GM21515 (cell line): ENCODE measurements around the gene SNAP47.

ENCODE experiments used
- ATAC-seq: cut with Tn5 transposase; IDR thresholded peaks from one replicate; pipeline ENCODE4 v1.9.1; 2021; ENCODE audit not compliant: unreplicated experiment

The SNAP47 gene

DNA sequence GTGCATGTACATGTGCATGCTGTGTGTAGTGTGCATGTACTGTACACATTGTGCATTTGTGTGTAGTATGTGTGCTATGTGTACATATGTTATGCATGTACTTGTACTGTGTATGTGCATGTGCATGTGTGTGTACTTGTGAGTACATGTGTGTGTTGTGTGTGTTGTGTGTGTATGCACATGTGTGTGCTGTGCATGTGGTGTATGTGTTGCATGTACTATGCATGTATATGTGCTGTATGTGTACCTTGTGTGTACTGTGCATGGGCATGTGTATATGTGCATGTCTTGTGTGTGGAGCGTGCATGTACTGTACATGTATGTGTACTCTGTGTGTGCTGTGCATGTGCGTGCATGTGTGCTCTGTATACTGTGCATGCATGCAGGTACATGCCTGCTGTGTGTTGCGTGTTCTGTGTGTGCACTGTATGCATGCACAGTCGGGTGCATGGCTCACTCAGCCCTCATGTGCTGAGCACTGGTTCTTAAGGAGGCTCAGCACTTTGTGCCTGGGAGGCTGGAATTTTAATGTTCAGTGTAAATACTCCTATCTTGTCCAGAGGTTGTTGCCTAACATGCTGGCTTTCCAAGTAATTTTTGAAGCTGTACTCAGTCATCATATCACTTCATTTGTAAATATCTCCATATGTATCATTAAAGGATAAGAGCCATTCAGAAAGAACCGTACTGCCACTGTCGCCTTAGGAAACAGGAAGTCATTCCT lies 32.3 kb downstream of the SNAP47 start:
- ATAC-seq: no peak

GRCh38 chr1:227768125-227768439 lies 32.8 kb downstream of the SNAP47 start:
- no peak for ATAC-seq

- no peak for ATAC-seq
Observed at GRCh38 chr1:227768640-227769039, 33.4 kb downstream of the SNAP47 start.

GRCh38 chr1:227769047-227769935 lies 34.1 kb downstream of the SNAP47 start:
- no peak for ATAC-seq

- no peak for ATAC-seq
Observed at GRCh38 chr1:227769936-227770494, 34.8 kb downstream of the SNAP47 start.

- no peak for ATAC-seq
Observed at GRCh38 chr1:227770812-227771211, 35.6 kb downstream of the SNAP47 start.

DNA sequence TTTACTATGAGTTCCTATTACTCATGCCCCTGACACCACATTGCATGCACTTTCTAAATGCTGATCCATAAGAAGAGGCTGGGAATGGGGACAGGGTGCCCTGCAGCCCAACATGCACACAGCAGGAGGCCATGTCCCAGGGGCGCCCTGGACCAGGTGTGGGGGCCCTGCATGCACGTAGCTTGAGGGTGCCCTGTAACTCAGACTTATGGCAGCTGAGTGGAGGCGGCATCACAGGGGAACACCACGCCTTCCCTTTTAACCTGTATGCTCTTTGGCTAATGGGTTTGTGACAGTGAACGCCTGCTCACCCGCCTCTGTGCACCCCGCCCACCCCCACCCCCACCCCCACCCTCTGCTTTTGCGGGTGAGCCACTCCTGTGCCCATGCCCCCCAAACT lies 36.1 kb downstream of the SNAP47 start:
- no peak for ATAC-seq

DNA sequence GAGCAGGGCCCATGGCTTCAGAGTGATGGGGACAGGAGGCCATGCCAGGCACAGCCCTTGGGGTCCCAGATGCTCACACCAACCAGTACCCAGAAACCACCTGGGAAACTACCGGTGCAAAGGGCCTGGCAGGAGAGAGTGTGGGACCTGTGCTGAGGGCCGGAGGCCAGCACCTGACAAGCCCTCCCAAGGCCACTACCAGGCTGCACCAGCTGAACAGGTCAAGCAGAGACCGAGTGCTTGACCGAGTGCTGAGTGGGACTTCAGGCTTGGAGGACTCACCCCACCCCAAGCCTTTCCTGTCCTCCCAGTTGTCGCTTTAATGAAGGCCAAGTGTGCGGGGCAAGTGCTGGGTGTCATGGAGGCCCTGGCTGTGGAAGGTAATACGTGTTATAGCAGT lies 36.5 kb downstream of the SNAP47 start:
- ATAC-seq: no peak

DNA sequence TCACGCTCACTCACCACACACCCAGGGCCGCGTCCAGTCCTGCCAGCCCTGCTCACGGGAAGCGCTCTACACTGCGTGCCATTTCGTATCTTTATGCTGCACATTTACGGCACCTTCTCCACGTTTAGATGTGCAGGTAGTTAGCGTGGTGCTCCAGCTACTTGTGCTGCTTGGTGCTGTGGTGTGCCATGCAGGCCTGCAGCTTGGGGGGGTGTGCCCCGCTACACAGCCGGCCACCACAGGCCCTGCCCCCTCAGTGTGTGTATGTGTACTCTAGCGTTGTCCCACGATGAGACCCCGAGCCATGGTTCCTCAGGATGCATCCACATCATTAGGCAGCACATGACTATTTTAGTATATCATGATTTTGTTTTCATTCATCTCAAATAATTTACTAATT lies 38.3 kb downstream of the SNAP47 start:
- no peak for ATAC-seq

- ATAC-seq: no peak
Observed at GRCh38 chr1:227774051-227774731, 39.0 kb downstream of the SNAP47 start.

GRCh38 chr1:227774821-227775661 lies 39.8 kb downstream of the SNAP47 start:
- ATAC-seq: no peak

GRCh38 chr1:227775841-227776240 lies 40.6 kb downstream of the SNAP47 start:
- no peak for ATAC-seq

GRCh38 chr1:227776331-227776771 lies 41.1 kb downstream of the SNAP47 start:
- ATAC-seq: no peak

- ATAC-seq: no peak
Observed at GRCh38 chr1:227777156-227777555, 41.9 kb downstream of the SNAP47 start.

GRCh38 chr1:227777646-227778045 lies 42.4 kb downstream of the SNAP47 start:
- no peak for ATAC-seq

GRCh38 chr1:227778401-227778947 lies 43.2 kb downstream of the SNAP47 start:
- no peak for ATAC-seq

- no peak for ATAC-seq
Observed at GRCh38 chr1:227779021-227779441, 43.8 kb downstream of the SNAP47 start.

- ATAC-seq: no peak
Observed at GRCh38 chr1:227779685-227780084, 44.5 kb downstream of the SNAP47 start.

- no peak for ATAC-seq
Observed at GRCh38 chr1:227780101-227781044, 45.1 kb downstream of the SNAP47 start.
